OCI-LY3 (cell line): Measurements from ENCODE around the gene CDON.

Experiments used
- H2AFZ ChIP-seq: fragments of 200-600, 300-600 bp; shearing (Covaris generic); 2 replicates; pipeline ENCODE4 v1.6.0; 2014; ENCODE audit warnings: antibody characterized with exemption, low read depth, low read length
- H3K27ac ChIP-seq: fragments of 200-600, 300-600 bp; sonication (generic); 2 replicates; pipeline ENCODE4 v1.5.1; 2014; ENCODE audit warnings: mild to moderate bottlenecking, low read length, moderate library complexity, mixed read lengths
- H3K27me3 ChIP-seq: fragments of 200-600, 300-600 bp; sonication (generic); 2 replicates; pipeline ENCODE4 v1.6.1; 2014; ENCODE audit warnings: low read depth, low read length, mixed read lengths
- H3K36me3 ChIP-seq: fragments of 200-600, 300-600 bp; sonication (generic); replicated peaks from 2 replicates; pipeline ENCODE3; 2014; ENCODE audit warnings: low read depth, low read length, mixed read lengths
- H3K4me1 ChIP-seq: fragments of 300-600, 200-600 bp; sonication (generic); 2 replicates; pipeline ENCODE4 v1.6.1; 2014; ENCODE audit warnings: low read length, mixed read lengths
- H3K4me2 ChIP-seq: fragments of 200-600, 300-600 bp; sonication (generic); 2 replicates; pipeline ENCODE4 v1.6.1; 2014; ENCODE audit warnings: low read length, mixed read lengths
- H3K4me3 ChIP-seq: fragments of 300-600, 200-600 bp; sonication (generic); 2 replicates; pipeline ENCODE4 v1.5.1; 2014; ENCODE audit warnings: antibody characterized with exemption, mild to moderate bottlenecking, low read length, moderate library complexity
- H3K79me2 ChIP-seq: fragments of 300-600, 200-600 bp; shearing (Covaris generic); 2 replicates; pipeline ENCODE4 v1.6.1; 2014; ENCODE audit warnings: mild to moderate bottlenecking, low read length, mixed read lengths
- H3K9ac ChIP-seq: fragments of 300-600, 200-600 bp; shearing (Covaris generic); 2 replicates; pipeline ENCODE4 v1.6.0; 2014; ENCODE audit warnings: mild to moderate bottlenecking, low read length, moderate library complexity
- H3K9me3 ChIP-seq: fragments of 200-600, 300-600 bp; shearing (Covaris generic); 2 replicates; pipeline ENCODE4 v1.6.1; 2014; ENCODE audit warnings: low read length, mixed read lengths; ENCODE audit not compliant: insufficient read depth
- H4K20me1 ChIP-seq: fragments of 200-600, 300-600 bp; sonication (generic); 2 replicates; pipeline ENCODE4 v1.6.1; 2016; ENCODE audit warnings: low read length, mixed read lengths; ENCODE audit not compliant: insufficient read depth
- EZH2phosphoT487 ChIP-seq: fragments of 200-600 bp; shearing (Covaris generic); IDR thresholded peaks from 2 replicates; pipeline ENCODE4 v1.6.1; 2018; ENCODE audit warnings: antibody characterized with exemption, mixed run types, low read depth
- TF ChIP-seq, protein P1 (sequence below): fragments of 200-600, 300-600 bp; sonication (generic); IDR thresholded peaks from 2 replicates; pipeline ENCODE4 v1.5.1; 2014; ENCODE audit warnings: antibody characterized with exemption, low read length, low read depth

CDON gene

DNA sequence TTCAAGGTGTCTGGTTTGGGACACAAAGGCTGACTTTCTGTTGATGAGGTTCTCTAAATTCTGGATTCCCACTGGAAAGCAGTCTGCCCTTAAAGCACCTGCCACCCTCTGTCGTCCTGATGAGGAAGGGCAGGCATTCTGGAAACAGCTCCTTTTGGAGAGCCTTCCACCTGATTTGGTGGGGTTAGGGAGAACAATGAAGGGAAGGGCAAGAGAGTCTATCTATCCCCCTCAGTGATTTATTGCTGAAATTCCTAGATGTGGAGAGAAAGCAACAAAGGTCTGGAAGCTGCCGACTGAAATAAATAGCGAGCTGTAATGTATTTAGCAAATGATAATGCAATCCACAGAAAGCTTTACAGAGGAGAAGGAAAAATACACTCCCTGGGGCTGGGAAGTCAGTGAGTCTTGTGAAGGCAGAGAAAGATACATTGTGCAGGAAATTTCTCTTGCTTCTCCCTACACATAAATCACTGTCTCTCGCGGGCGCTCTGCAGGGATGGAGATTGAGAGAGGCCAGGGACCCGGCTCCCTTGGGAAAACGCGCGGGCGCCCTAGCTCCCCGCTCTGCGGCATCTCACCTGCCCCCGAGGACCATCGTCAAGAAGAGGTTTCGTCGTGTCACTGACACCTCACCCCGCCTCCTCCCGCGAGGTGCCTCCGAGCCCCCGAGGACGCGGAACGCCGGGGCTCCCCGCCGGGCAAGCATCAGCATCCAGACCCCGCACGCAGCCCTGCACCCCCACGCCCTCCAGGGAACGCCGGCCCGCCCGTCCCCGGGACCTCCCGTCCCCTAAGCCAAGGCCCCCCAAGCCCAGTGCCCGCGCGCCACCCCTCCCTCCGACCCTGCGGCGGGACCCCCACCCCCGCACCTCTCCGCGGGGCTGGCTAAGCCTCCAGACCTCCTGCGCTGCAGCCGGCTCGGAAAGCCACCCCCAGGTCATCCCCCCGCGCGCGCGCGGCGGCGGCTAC lies 673 bp downstream of the CDON start:
- Histone ChIP-seq H4K20me1 (no peaks in the 10 kb centered on the region), H3K27ac (no peak overlapping the region), H3K9ac (peak overlapping the region; percentile 65), H3K79me2 (no peaks in the 10 kb centered on the region), H3K9me3 (no peaks in the 10 kb centered on the region), H3K4me3 (peak overlapping the region; percentile 85), H2AFZ (peak overlapping the region; percentile 78; the same call in 1 of the 2 replicates), H3K4me1 (peaks cover 5% of the 10 kb centered on the region; the same call in 1 of the 2 replicates), H3K4me2 (peak overlapping the region; percentile 80), H3K27me3 (peaks cover 25% of the 10 kb centered on the region), H3K36me3 (no peaks in the 10 kb centered on the region)
- TF ChIP-seq, protein P1, sequence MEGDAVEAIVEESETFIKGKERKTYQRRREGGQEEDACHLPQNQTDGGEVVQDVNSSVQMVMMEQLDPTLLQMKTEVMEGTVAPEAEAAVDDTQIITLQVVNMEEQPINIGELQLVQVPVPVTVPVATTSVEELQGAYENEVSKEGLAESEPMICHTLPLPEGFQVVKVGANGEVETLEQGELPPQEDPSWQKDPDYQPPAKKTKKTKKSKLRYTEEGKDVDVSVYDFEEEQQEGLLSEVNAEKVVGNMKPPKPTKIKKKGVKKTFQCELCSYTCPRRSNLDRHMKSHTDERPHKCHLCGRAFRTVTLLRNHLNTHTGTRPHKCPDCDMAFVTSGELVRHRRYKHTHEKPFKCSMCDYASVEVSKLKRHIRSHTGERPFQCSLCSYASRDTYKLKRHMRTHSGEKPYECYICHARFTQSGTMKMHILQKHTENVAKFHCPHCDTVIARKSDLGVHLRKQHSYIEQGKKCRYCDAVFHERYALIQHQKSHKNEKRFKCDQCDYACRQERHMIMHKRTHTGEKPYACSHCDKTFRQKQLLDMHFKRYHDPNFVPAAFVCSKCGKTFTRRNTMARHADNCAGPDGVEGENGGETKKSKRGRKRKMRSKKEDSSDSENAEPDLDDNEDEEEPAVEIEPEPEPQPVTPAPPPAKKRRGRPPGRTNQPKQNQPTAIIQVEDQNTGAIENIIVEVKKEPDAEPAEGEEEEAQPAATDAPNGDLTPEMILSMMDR: 0 out of 2 replicates have a peak, but pooled peaks have one; percentile 11
- no peak for TF ChIP-seq EZH2phosphoT487

DNA sequence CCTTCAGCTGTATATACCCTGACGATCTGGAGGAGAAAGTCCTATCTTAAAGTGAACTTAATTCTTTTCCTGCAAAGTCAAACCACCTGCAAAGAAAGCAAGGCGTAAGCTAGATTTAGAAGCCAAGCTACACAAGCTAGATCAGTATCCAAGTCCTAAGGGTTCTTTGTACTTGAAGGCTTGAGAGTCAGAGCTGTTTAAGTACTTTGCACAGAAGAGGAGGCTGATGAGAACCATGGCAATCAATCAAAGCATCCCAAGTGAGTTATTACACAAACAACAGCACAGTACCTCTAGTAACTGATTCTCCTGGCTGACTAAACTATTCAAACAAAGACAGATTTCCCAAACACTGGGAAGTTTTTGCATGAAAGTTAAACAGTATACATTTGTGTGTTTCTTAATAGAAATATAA lies 1.9 kb downstream of the CDON start:
- Histone ChIP-seq H2AFZ (no peak overlapping the region), H3K36me3 (no peaks in the 10 kb centered on the region), H3K79me2 (no peaks in the 10 kb centered on the region), H3K4me3 (no peak overlapping the region), H4K20me1 (no peaks in the 10 kb centered on the region), H3K4me2 (no peak overlapping the region), H3K27ac (no peak overlapping the region), H3K9me3 (no peaks in the 10 kb centered on the region), H3K4me1 (peaks cover 5% of the 10 kb centered on the region; the same call in 1 of the 2 replicates), H3K9ac (no peak overlapping the region), H3K27me3 (peaks cover 25% of the 10 kb centered on the region)
- no peak for TF ChIP-seq EZH2phosphoT487
- TF ChIP-seq, protein P1: no peak

DNA sequence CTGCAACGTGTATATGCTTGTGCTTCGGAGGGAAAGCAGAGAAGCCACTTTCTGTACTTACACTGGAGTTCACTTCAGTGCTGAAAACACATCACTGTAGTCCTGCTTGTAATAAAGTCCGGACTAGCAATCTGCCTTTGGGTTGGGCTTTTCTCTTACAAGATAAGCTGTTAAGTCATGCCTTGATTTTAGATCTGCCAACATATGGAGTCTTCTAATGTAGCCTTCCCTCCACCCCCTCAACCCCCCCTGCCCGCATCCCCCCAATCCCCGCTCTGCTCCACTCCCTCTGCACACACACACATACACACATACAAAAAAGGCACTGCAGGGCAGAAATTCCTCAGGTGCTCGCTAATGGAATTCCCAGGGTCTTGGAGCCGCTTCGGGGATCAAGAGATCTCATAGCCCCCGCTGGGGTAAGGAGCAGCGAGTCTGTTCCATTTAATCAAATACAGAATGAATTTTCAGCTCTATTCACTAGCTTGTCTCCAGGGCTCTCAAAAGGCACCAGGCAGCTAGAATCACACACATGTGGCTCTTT lies 3.4 kb downstream of the CDON start:
- H4K20me1 ChIP-seq: no peaks in the 10 kb centered on the region
- TF ChIP-seq, protein P1: no peak
- no peak for TF ChIP-seq EZH2phosphoT487
- H3K79me2 ChIP-seq: no peaks in the 10 kb centered on the region
- no peak overlapping the region for H3K27ac ChIP-seq
- no peaks in the 10 kb centered on the region for H3K36me3 ChIP-seq
- H3K27me3 ChIP-seq: peaks cover 21% of the 10 kb centered on the region
- peaks cover 5% of the 10 kb centered on the region; the same call in 1 of the 2 replicates for H3K4me1 ChIP-seq
- no peak overlapping the region for H3K9ac ChIP-seq
- H3K4me2 ChIP-seq: no peak overlapping the region
- H3K9me3 ChIP-seq: no peaks in the 10 kb centered on the region
- H3K4me3 ChIP-seq: no peak overlapping the region
- H2AFZ ChIP-seq: no peak overlapping the region

GRCh38 chr11:126058105-126058874 lies 4.4 kb downstream of the CDON start:
- TF ChIP-seq, protein P1: no peak
- TF ChIP-seq EZH2phosphoT487: no peak
- Histone ChIP-seq H3K4me2 (no peak overlapping the region), H2AFZ (no peak overlapping the region), H3K4me3 (no peak overlapping the region), H3K27ac (no peak overlapping the region), H3K9ac (no peak overlapping the region), H3K79me2 (no peaks in the 10 kb centered on the region), H3K9me3 (no peaks in the 10 kb centered on the region), H3K4me1 (peaks cover 5% of the 10 kb centered on the region; the same call in 1 of the 2 replicates), H3K27me3 (peaks cover 20% of the 10 kb centered on the region), H3K36me3 (no peaks in the 10 kb centered on the region), H4K20me1 (no peaks in the 10 kb centered on the region)
